ENCODE results near the gene ATP2A2. TPM values are rescaled to one million over a fixed set of nuclear protein-coding genes. Genes with fewer than 3 reads are reported as not detected.

ATP2A2 gene
- total and polyA plus RNA-seq, 2 of the 8 experiments (the other 6 are each of a cell fraction or from before 2014, with no cell fraction given): 86.1 to 271 TPM

DNA sequence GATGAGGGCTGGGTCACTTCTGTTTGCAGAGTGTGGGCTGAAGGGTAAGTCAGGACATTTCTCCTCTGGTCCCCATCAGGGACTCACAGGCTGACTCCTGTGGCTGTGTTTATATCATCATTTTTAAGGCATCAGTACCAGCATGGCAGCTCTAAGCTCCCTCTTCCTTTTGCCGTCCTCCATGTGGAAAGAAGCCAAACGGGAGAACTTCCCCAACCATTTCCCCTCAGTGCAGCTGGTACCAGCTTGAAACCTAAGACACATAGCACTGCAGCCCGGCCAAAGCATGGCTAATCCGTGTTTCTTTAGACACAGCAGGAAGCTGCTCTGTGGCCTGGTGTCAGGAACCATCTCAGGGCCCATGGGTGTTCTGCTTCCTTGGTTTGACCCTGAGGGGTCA is 31.9 kb upstream of the ATP2A2 start:
- CTCF ChIA-PET (ENCODE audit: partially characterized antibody): interaction anchor here (0.6 to 2.4 kb wide), 7 partner anchors 8 to 285 kb away, joined by 3 to 7 read pairs (median 3); no protein-coding TSS in a partner anchor

More for the DNA sequence above, 31.9 kb upstream of the ATP2A2 start:
- Histone ChIP-seq H3K4ac (replicated peaks; ENCODE audit: insufficient read length, low read depth, low read length) (no peak overlapping the region), H3K9ac (replicated peaks in 1 of 4; ENCODE audit: extremely low read depth in 1 of 4, low read depth in 3 of 4, low read length in 3 of 4) (no peak overlapping the region), H3K27ac (ENCODE audit: low read depth, low read length) (no peak overlapping the region), H3K14ac (ENCODE audit: insufficient read length) (no peak overlapping the region), H2AK5ac (ENCODE audit: low read depth, low read length) (no peak overlapping the region), H3K56ac (replicated peaks; ENCODE audit: insufficient read length, low read depth, low read length) (no peak overlapping the region), H3K4me3 (ENCODE audit: extremely low read depth in 1 of 4, insufficient read depth in 2 of 4, low read depth in 3 of 4, low read length in 4 of 4) (no peak overlapping the region), H4K91ac (replicated peaks; ENCODE audit: insufficient read length, low read length) (no peak overlapping the region), H3K36me3 (ENCODE audit: control insufficient read depth in 2 of 4, insufficient read depth in 4 of 4, low read length in 3 of 4) (no peaks in the 10 kb centered on the region), H2BK120ac (replicated peaks; ENCODE audit: low read depth, low read length) (no peak overlapping the region), H2BK15ac (ENCODE audit: low read length) (no peak overlapping the region), H3K79me1 (ENCODE audit: low read depth, low read length) (no peaks in the 10 kb centered on the region), H3K4me2 (ENCODE audit: insufficient read depth in 1 of 2, low read depth in 2 of 2, low read length in 2 of 2) (no peak overlapping the region), H3K23ac (ENCODE audit: insufficient read length) (no peak overlapping the region), H2BK20ac (ENCODE audit: low read length) (no peak overlapping the region), H3K18ac (ENCODE audit: extremely low read depth, low read length) (no peak overlapping the region), H2AFZ (ENCODE audit: low read length) (no peak overlapping the region), H3K4me1 (replicated peaks in 1 of 4; ENCODE audit: control insufficient read depth in 3 of 4, insufficient read depth in 4 of 4, low read length in 3 of 4) (peaks cover 4 to 13% (median 6%) of the 10 kb centered on the region in 4 experiments; a peak in 6 of 7 replicates), H4K5ac (ENCODE audit: insufficient read length, low read depth, low read length) (no peak overlapping the region), H3K79me2 (ENCODE audit: control insufficient read depth in 1 of 2, insufficient read depth in 2 of 2, low read length in 2 of 2) (no peaks in the 10 kb centered on the region), H3K27me3 (replicated peaks in 1 of 4; ENCODE audit: control insufficient read depth in 3 of 4, extremely low read depth in 1 of 4, insufficient read depth in 3 of 4, low read length in 3 of 4) (no peaks in the 10 kb centered on the region), H4K20me1 (replicated peaks in 1 of 2; ENCODE audit: control insufficient read depth in 1 of 2, insufficient read depth in 2 of 2, low read length in 2 of 2) (no peaks in the 10 kb centered on the region), H2BK12ac (ENCODE audit: low read depth, low read length) (no peak overlapping the region), H4K8ac (ENCODE audit: extremely low read depth, insufficient read depth, low read length) (no peak overlapping the region), H3K23me2 (ENCODE audit: low read depth, low read length) (no peaks in the 10 kb centered on the region), H3K9me3 (ENCODE audit: insufficient read depth in 2 of 2, low read depth in 1 of 2, low read length in 1 of 2) (no peaks in the 10 kb centered on the region), H2BK5ac (ENCODE audit: low read depth, low read length) (no peak overlapping the region)
- WGBS, 2 experiments (ENCODE audit: extremely low coverage in 1 of 2, insufficient coverage in 1 of 2, insufficient read length in 1 of 2, insufficient replicate concordance in 2 of 2, low coverage in 1 of 2, low lambda C conversion rate in 2 of 2, missing lambda C conversion rate in 1 of 2): 83% methylated on average over 4 of the region's 4 CpGs; no CpG with 5 or more reads in 1 of the 2 experiments
- TF ChIP-seq KDM5A (IDR thresholded peaks at IDR 0.05; ENCODE audit: low read length) (no peak), EGR1 (IDR thresholded peaks at IDR 0.05; ENCODE audit: borderline replicate concordance, low read depth, low read length) (no peak)
- no peak for DNase-seq (ENCODE audit: low read depth in 1 of 2, low spot score in 2 of 2)
- no peak for FAIRE-seq
- POLR2A ChIA-PET (ENCODE audit: partially characterized antibody): interaction anchor here (1.0 to 2.4 kb wide), 6 partner anchors 11 to 219 kb away, joined by 3 to 10 read pairs (median 5); partner anchors contain the start of genes ATP2A2, FAM216A and GPN3
